GM12878 (cell line): ENCODE results near the gene RUNDC3A. TPM values are rescaled to one million over a fixed set of nuclear protein-coding genes. Genes with fewer than 3 reads are reported as not detected.

Experiments used
- ATAC-seq: fragments of 200-7000 bp; cut with Tn5 transposase; 3 replicates; pipeline ENCODE4 v1.9.1; 2020; ENCODE audit warnings: mild to moderate bottlenecking, moderate library complexity
- BruUV-seq: library from RNA; stranded (reverse); fragments of 400-500 nt; replicated peaks from 2 replicates; lab custom pipeline; 2021; lab: Mats Ljungman, UMichigan
- CTCF ChIA-PET: fragments of 300-600 bp; sonication (Branson Sonifier 250); formaldehyde crosslinking; extraction: SDS; loops from one replicate; lab custom pipeline; 2021; ENCODE audit warnings: inconsistent platforms; lab: Yijun Ruan, JAX
- POLR2A ChIA-PET: fragments of 350-600 bp; formaldehyde crosslinking; extraction: SDS; loops from one replicate; lab custom pipeline; 2021; ENCODE audit warnings: inconsistent platforms; lab: Charles Lee
- RAD21 ChIA-PET: fragments of 300-600 bp; sonication (Branson Sonifier 250); formaldehyde crosslinking; loops from one replicate; lab custom pipeline; 2023; ENCODE audit warnings: antibody characterized with exemption; ENCODE audit not compliant: unreplicated experiment; lab: Charles Lee
- SMC1A ChIA-PET: fragments of 300-600 bp; sonication (Branson Sonifier 250); formaldehyde crosslinking; loops from one replicate; lab custom pipeline; 2023; ENCODE audit not compliant: unreplicated experiment, uncharacterized antibody; lab: Charles Lee
- DNase-seq: peaks from one replicate; pipeline ENCODE4 v3.0.0-alpha.2; 2011; ENCODE audit warnings: low read depth, low spot score
- FAIRE-seq: peaks from 3 replicates; lab custom pipeline; 2011; peaks lifted over from hg19 to GRCh38; lab: Jason Lieb, UNC
- H2AFZ ChIP-seq: 2 replicates; pipeline ENCODE4 v1.6.0; 2011; ENCODE audit warnings: low read depth, low read length, control low read depth; ENCODE audit not compliant: control insufficient read depth
- H3K27ac ChIP-seq: 2 replicates; pipeline ENCODE4 v1.5.1; 2011; ENCODE audit warnings: control low read depth; ENCODE audit not compliant: control insufficient read depth, insufficient read depth
- H3K27me3 ChIP-seq, 2 experiments: replicated peaks in 1 of 2; 2 replicates each; pipeline versions ENCODE4 v1.6.0 to v1.6.1; 2011; ENCODE audit warnings: low read length in 1 of 2; ENCODE audit not compliant: control insufficient read depth in 2 of 2, insufficient read depth in 2 of 2
- H3K36me3 ChIP-seq, 2 experiments: 2 replicates each; pipeline ENCODE4 v1.5.1; 2011; ENCODE audit warnings: low read length in 1 of 2; ENCODE audit not compliant: control insufficient read depth in 2 of 2, insufficient read depth in 2 of 2
- H3K4me1 ChIP-seq: 2 replicates; pipeline ENCODE4 v1.6.1; 2011; ENCODE audit warnings: mild to moderate bottlenecking, low read length, moderate library complexity, mixed read lengths; ENCODE audit not compliant: control insufficient read depth, insufficient read depth
- H3K4me2 ChIP-seq: 2 replicates; pipeline ENCODE4 v1.6.0; 2011; ENCODE audit warnings: control low read depth; ENCODE audit not compliant: control insufficient read depth, insufficient read depth
- H3K4me3 ChIP-seq: fragments of 200-600 bp; sonication (generic); 2 replicates; pipeline ENCODE4 v1.5.1; 2016
- H3K79me2 ChIP-seq: 2 replicates; pipeline ENCODE4 v1.6.0; 2011; ENCODE audit warnings: low read length; ENCODE audit not compliant: control insufficient read depth, insufficient read depth
- H3K9ac ChIP-seq: 2 replicates; pipeline ENCODE4 v1.8.0; 2011; ENCODE audit warnings: low read length, control low read depth, mixed read lengths; ENCODE audit not compliant: control insufficient read depth, insufficient read depth
- H3K9me3 ChIP-seq: replicated peaks from 3 replicates; pipeline ENCODE4 v1.5.1; 2011; ENCODE audit warnings: mild to moderate bottlenecking, low read length; ENCODE audit not compliant: control insufficient read depth, insufficient read depth
- H4K20me1 ChIP-seq: 2 replicates; pipeline ENCODE4 v1.6.0; 2011; ENCODE audit not compliant: control insufficient read depth, insufficient read depth
- BRCA1 ChIP-seq: IDR thresholded peaks from 2 replicates; pipeline ENCODE4 v1.6.1; 2011; ENCODE audit warnings: low read depth, low read length, improper control_type of control experiment
- FOXK2 ChIP-seq: fragments of 450-650 bp; IDR thresholded peaks from 2 replicates; pipeline ENCODE4 v1.6.1; 2017; ENCODE audit warnings: mild to moderate bottlenecking, moderate library complexity
- HDAC2 ChIP-seq: fragments of 200-600 bp; sonication (generic); IDR thresholded peaks from 2 replicates; pipeline ENCODE4 v1.6.1; 2017
- MEF2B ChIP-seq: fragments of 450-650 bp; IDR thresholded peaks from 2 replicates; pipeline ENCODE4 v1.6.1; 2018; ENCODE audit warnings: mild to moderate bottlenecking, moderate library complexity; ENCODE audit not compliant: partially characterized antibody, poor library complexity, severe bottlenecking
- RFX5 ChIP-seq: IDR thresholded peaks from 2 replicates; pipeline ENCODE4 v1.6.1; 2011; ENCODE audit warnings: low read depth, low read length, improper control_type of control experiment
- RUNX3 ChIP-seq: IDR thresholded peaks from 2 replicates; pipeline ENCODE4 v1.6.1; 2012; ENCODE audit warnings: low read length, inconsistent platforms
- SUZ12 ChIP-seq: fragments of 200-600 bp; sonication (generic); IDR thresholded peaks from one replicate; pipeline ENCODE4 v1.6.1; 2018; ENCODE audit warnings: antibody characterized with exemption, mild to moderate bottlenecking; ENCODE audit not compliant: unreplicated experiment
- TBL1XR1 ChIP-seq: IDR thresholded peaks from 2 replicates; pipeline ENCODE4 v1.6.1; 2012; ENCODE audit warnings: low read depth, low read length, improper control_type of control experiment
- ZSCAN29 ChIP-seq: fragments of 450-650 bp; IDR thresholded peaks from 2 replicates; pipeline ENCODE4 v1.6.1; 2017; ENCODE audit warnings: mild to moderate bottlenecking, moderate library complexity
- WGBS: methylation state at CpG from one replicate; pipeline ENCODE4 v1.1.6; 2016; ENCODE audit warnings: low lambda C conversion rate; ENCODE audit not compliant: insufficient replicate concordance, insufficient coverage; ENCODE audit errors: missing lambda C conversion rate; 5-methylcytosine and 5-hydroxymethylcytosine counted together
- in situ Hi-C: fragments of 300-500 bp; cut with MboI; formaldehyde crosslinking; loops from 9 replicates; pipeline ENCODE4 v1.14.3; 2018; ENCODE audit warnings: mixed read lengths
- intact Hi-C: fragments of 100-400 bp; cut with micrococcal nuclease; formaldehyde crosslinking; loops from one replicate; pipeline ENCODE4 v1.14.2; 2022; ENCODE audit not compliant: unreplicated experiment
- polyA plus RNA-seq, 11 experiments: library from polyadenylated mRNA; depleted of rRNA in 4 of 11; unstranded in 6 of 11; stranded (reverse) in 5 of 11; fragments of >200 nt; fragmentation: Nextera tagmentation in 4 of 11; fragmentation: Illumina TruSeq in 1 of 11; extraction: Ambion mirVana in 4 of 11; extraction: Trizol in 1 of 11; gene quantifications; 1 replicate in 1 of 11; 2 replicates in 10 of 11; pipeline versions ENCODE4 v1.2.1 to v1.2.3, GENCODE V29; 2011 to 2016; ENCODE audit warnings: inconsistent platforms in 2 of 11, missing spikeins in 2 of 11, low read depth in 1 of 11
- total RNA-seq, 4 experiments: library from RNA; depleted of rRNA in 3 of 4; stranded (reverse); fragments of >200 nt in 3 of 4; fragmentation: Illumina TruSeq in 1 of 4; extraction: Trizol in 1 of 4; gene quantifications; 2 replicates each; pipeline versions ENCODE4 v1.2.1 to v1.2.3, GENCODE V29; 2013 to 2021
- TF ChIP-seq, protein P1 (sequence below): fragments of 450-650 bp; IDR thresholded peaks from 2 replicates; pipeline ENCODE4 v1.6.1; 2016; ENCODE audit warnings: mild to moderate bottlenecking, moderate library complexity, borderline replicate concordance

Gene RUNDC3A
- total and polyA plus RNA-seq, 10 of the 15 experiments (the other 5 are each of a cell fraction or from before 2014, with no cell fraction given) = 0.07 to 0.17 TPM; not detected in 8

DNA sequence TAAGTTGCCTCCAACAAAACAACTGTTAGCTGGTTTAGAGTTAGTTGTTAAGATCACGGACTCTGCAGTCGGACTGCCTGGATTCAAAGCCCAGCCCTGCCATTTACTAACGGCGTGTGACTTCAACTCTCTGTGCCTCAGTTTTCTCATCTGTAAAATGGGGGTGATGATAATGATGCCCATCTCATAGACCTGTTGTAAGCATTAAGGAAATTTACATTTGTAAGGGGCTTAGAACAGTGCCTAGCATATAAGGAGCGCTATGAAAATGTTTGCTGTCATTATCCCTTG lies 41.3 kb upstream of the RUNDC3A start:
- no peak overlapping the region for H2AFZ ChIP-seq
- H3K4me1 ChIP-seq = no peaks in the 10 kb centered on the region
- H3K27me3 ChIP-seq = no peaks in the 10 kb centered on the region; a peak in 1 of 4 replicates
- no peak overlapping the region for H3K27ac ChIP-seq
- CTCF ChIA-PET = interaction anchor here (2.1 kb wide), 1 partner anchor 57 kb away, joined by 7 read pairs; no protein-coding TSS in a partner anchor
- intact Hi-C loops = no loop called here
- SMC1A ChIA-PET = interaction anchor here (1.1 kb wide), 1 partner anchor 50 kb away, joined by 3 read pairs; no protein-coding TSS in a partner anchor
- H3K36me3 ChIP-seq = no peaks in the 10 kb centered on the region
- no peak overlapping the region for H3K4me2 ChIP-seq
- no peak overlapping the region for H3K4me3 ChIP-seq
- in situ Hi-C loops = no loop called here
- DNase-seq = no peak
- TF ChIP-seq MEF2B (no peak), TBL1XR1 (no peak), BRCA1 (no peak), HDAC2 (no peak), RFX5 (no peak), ZSCAN29 (no peak), RUNX3 (no peak), SUZ12 (no peak), FOXK2 (no peak)
- TF ChIP-seq, protein P1, sequence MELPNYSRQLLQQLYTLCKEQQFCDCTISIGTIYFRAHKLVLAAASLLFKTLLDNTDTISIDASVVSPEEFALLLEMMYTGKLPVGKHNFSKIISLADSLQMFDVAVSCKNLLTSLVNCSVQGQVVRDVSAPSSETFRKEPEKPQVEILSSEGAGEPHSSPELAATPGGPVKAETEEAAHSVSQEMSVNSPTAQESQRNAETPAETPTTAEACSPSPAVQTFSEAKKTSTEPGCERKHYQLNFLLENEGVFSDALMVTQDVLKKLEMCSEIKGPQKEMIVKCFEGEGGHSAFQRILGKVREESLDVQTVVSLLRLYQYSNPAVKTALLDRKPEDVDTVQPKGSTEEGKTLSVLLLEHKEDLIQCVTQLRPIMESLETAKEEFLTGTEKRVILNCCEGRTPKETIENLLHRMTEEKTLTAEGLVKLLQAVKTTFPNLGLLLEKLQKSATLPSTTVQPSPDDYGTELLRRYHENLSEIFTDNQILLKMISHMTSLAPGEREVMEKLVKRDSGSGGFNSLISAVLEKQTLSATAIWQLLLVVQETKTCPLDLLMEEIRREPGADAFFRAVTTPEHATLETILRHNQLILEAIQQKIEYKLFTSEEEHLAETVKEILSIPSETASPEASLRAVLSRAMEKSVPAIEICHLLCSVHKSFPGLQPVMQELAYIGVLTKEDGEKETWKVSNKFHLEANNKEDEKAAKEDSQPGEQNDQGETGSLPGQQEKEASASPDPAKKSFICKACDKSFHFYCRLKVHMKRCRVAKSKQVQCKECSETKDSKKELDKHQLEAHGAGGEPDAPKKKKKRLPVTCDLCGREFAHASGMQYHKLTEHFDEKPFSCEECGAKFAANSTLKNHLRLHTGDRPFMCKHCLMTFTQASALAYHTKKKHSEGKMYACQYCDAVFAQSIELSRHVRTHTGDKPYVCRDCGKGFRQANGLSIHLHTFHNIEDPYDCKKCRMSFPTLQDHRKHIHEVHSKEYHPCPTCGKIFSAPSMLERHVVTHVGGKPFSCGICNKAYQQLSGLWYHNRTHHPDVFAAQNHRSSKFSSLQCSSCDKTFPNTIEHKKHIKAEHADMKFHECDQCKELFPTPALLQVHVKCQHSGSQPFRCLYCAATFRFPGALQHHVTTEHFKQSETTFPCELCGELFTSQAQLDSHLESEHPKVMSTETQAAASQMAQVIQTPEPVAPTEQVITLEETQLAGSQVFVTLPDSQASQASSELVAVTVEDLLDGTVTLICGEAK = no peak
- no peak for ATAC-seq
- BruUV-seq = no TSS peak
- H3K79me2 ChIP-seq = no peaks in the 10 kb centered on the region
- H4K20me1 ChIP-seq = no peaks in the 10 kb centered on the region
- RAD21 ChIA-PET = interaction anchor here (1.2 kb wide), 1 partner anchor 60 kb away, joined by 3 read pairs; no protein-coding TSS in a partner anchor
- no peaks in the 10 kb centered on the region for H3K9me3 ChIP-seq
- 84% methylated on average over 5 of the region's 5 CpGs for whole genome bisulfite sequencing
- POLR2A ChIA-PET = no interaction called here
- no peak for FAIRE-seq
- H3K9ac ChIP-seq = no peak overlapping the region
